ENCODE results near the gene SLC18A3.

- TF ChIP-seq CTCF (IDR thresholded peaks at IDR 0.05) (no peak), FOXK1 (CRISPR knock-in tag; IDR thresholded peaks at IDR 0.05) (no peak), CREB1 (CRISPR knock-in tag; IDR thresholded peaks at IDR 0.05) (no peak), ZNF281 (CRISPR knock-in tag; IDR thresholded peaks at IDR 0.05) (no peak), ZNF263 (CRISPR knock-in tag; IDR thresholded peaks at IDR 0.05; ENCODE audit: low read depth) (no peak), JUN (CRISPR knock-in tag; IDR thresholded peaks at IDR 0.05) (no peak), ZNF532 (CRISPR knock-in tag; IDR thresholded peaks at IDR 0.05; ENCODE audit: borderline replicate concordance) (no peak), NFYB (CRISPR knock-in tag; conservative IDR thresholded peaks at IDR 0.05; ENCODE audit: low read depth) (no peak), FOXP1 (CRISPR knock-in tag; IDR thresholded peaks at IDR 0.05; ENCODE audit: borderline replicate concordance) (no peak), TEAD1 (CRISPR knock-in tag; IDR thresholded peaks at IDR 0.05) (no peak)
Measured at GRCh38 chr10:49564461-49565009, 45.6 kb upstream of the SLC18A3 start.

Measured in WTC11 (cell line).